ENCODE results near the gene UBE2Q2. TPM values are rescaled to one million over a fixed set of nuclear protein-coding genes. Genes with fewer than 3 reads are reported as not detected.

Gene UBE2Q2
- polyA plus RNA-seq, 2 donors = 10.9 to 12.2 TPM

DNA sequence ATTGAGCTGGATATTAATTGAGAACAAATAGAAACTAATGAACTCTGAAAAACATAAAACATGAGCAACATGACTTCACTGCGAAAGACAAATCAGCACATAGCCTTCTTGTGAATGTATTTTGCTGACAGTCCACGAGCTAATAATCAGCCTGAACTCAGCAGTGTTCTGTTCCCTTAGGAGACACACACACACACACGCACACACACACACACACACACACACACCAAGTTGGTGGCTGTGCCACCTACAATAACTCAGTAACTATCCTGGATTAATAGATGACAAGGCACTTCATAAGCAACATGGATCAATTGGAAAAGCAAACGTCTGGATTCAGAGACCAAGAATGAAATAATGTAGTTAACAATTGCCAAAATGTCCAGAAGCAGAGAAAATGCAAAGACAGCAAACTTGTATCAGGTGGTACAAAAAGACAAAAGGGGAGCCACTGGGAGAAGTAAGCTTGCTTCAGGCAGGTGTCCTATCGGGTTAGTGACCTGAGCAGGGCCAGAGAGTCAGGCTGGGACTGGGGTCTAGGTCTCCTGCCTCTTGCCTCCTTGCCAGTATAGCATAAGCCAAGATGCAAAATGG lies 20.5 kb upstream of the UBE2Q2 start:
- Histone ChIP-seq H3K9me3 (ENCODE audit: control insufficient read depth in 2 of 2, insufficient read depth in 1 of 2, low read depth in 1 of 2, low read length in 1 of 2) (no peaks in the 10 kb centered on the region), H3K27ac (ENCODE audit: low read depth in 2 of 2, low read length in 1 of 2) (no peak overlapping the region), H3K36me3 (ENCODE audit: control insufficient read depth in 2 of 2, insufficient read depth in 2 of 2, low read length in 1 of 2) (no peaks in the 10 kb centered on the region), H3K27me3 (ENCODE audit: control insufficient read depth in 1 of 2, insufficient read depth in 2 of 2, low read length in 2 of 2) (no peaks in the 10 kb centered on the region), H3K4me3 (ENCODE audit: low read depth in 1 of 2, low read length in 2 of 2) (no peak overlapping the region), H3K4me1 (ENCODE audit: control insufficient read depth in 2 of 2, insufficient read depth in 2 of 2, low read length in 1 of 2) (no peaks in the 10 kb centered on the region)
- 76% methylated on average over 5 of the region's 5 CpGs for WGBS, 2 donors

DNA sequence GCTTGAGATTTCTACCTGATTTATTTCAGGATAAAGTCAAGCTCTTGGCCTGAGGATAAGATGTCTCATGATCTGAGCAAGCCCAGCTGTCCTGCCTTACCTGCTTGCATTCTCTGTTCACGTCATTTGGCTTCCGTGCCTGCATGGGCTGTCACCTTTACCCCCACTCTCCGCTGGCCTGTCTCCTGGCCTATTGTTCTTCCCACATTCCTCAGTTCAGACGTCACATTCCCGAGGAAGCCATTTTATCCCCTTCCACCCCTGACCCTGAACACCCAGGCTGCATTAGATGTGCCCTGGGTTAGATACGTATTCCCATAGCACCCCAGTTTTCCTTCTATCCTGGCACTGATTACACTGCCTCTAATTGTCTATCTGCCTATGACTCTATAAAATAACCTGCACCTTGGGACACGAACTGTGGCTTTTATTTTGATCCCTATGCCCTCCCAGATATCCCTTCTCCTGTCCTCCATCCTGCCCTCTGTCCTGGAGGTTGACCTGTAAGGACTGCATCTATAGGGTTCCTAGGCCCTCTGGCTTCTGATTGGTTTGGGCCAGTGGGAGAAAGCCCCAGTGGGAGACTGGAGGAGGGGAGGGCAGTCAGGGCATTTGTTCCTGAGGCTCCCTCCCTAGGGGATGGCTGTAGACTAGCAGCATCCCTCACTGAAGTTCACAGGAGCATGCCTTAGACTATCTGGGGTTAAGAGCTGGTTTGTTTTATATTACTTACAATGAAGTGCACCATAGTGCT lies 19.2 kb upstream of the UBE2Q2 start:
- H3K9me3 ChIP-seq (ENCODE audit: control insufficient read depth in 2 of 2, insufficient read depth in 1 of 2, low read depth in 1 of 2, low read length in 1 of 2) = no peaks in the 10 kb centered on the region
- H3K36me3 ChIP-seq (ENCODE audit: control insufficient read depth in 2 of 2, insufficient read depth in 2 of 2, low read length in 1 of 2) = no peaks in the 10 kb centered on the region
- H3K27ac ChIP-seq (ENCODE audit: low read depth in 2 of 2, low read length in 1 of 2) = no peak overlapping the region
- WGBS, 2 donors = 63 to 69% methylated on average over 7 of the region's 7 CpGs
- H3K27me3 ChIP-seq (ENCODE audit: control insufficient read depth in 1 of 2, insufficient read depth in 2 of 2, low read length in 2 of 2) = no peaks in the 10 kb centered on the region
- H3K4me1 ChIP-seq (ENCODE audit: control insufficient read depth in 2 of 2, insufficient read depth in 2 of 2, low read length in 1 of 2) = no peaks in the 10 kb centered on the region
- no peak overlapping the region for H3K4me3 ChIP-seq (ENCODE audit: low read depth in 1 of 2, low read length in 2 of 2)

- Histone ChIP-seq H3K27ac (ENCODE audit: low read depth in 2 of 2, low read length in 1 of 2) (no peak overlapping the region), H3K4me3 (ENCODE audit: low read depth in 1 of 2, low read length in 2 of 2) (no peak overlapping the region), H3K27me3 (ENCODE audit: control insufficient read depth in 1 of 2, insufficient read depth in 2 of 2, low read length in 2 of 2) (no peaks in the 10 kb centered on the region), H3K36me3 (ENCODE audit: control insufficient read depth in 2 of 2, insufficient read depth in 2 of 2, low read length in 1 of 2) (no peaks in the 10 kb centered on the region), H3K9me3 (ENCODE audit: control insufficient read depth in 2 of 2, insufficient read depth in 1 of 2, low read depth in 1 of 2, low read length in 1 of 2) (no peaks in the 10 kb centered on the region), H3K4me1 (ENCODE audit: control insufficient read depth in 2 of 2, insufficient read depth in 2 of 2, low read length in 1 of 2) (no peaks in the 10 kb centered on the region)
- WGBS, 2 donors = 43 to 54% methylated on average over 3 of the region's 3 CpGs
These were observed 15.6 kb upstream of the UBE2Q2 start for GRCh38 chr15:75827691-75828090.

DNA sequence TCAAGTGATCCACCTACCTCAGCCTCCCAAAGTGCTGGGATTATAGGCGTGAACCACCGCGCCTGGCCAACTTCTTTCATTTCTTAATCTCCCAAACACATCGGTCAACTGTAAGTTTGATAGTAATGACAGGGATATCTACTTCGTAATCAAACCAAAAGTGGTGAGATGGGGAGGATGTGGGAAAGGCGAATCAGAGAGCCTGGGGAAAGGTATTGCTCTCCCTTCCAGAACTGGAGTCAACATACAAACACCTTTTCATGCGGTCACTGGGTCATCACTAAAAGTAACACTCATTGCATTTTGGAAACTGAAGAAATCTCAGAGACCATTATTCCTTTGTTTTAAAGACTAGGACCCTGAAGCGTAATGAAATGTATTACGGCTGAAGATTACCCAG lies 14.8 kb upstream of the UBE2Q2 start:
- H3K27me3 ChIP-seq (ENCODE audit: control insufficient read depth in 1 of 2, insufficient read depth in 2 of 2, low read length in 2 of 2) = no peaks in the 10 kb centered on the region

GRCh38 chr15:75830910-75831805 lies 12.1 kb upstream of the UBE2Q2 start:
- 89% methylated on average over 8 of the region's 8 CpGs for WGBS, 2 donors
- no peaks in the 10 kb centered on the region for H3K36me3 ChIP-seq (ENCODE audit: control insufficient read depth in 2 of 2, insufficient read depth in 2 of 2, low read length in 1 of 2)
- no peaks in the 10 kb centered on the region for H3K4me1 ChIP-seq (ENCODE audit: control insufficient read depth in 2 of 2, insufficient read depth in 2 of 2, low read length in 1 of 2)
- H3K27me3 ChIP-seq (ENCODE audit: control insufficient read depth in 1 of 2, insufficient read depth in 2 of 2, low read length in 2 of 2) = no peaks in the 10 kb centered on the region
- no peak overlapping the region for H3K4me3 ChIP-seq (ENCODE audit: low read depth in 1 of 2, low read length in 2 of 2)
- H3K9me3 ChIP-seq (ENCODE audit: control insufficient read depth in 2 of 2, insufficient read depth in 1 of 2, low read depth in 1 of 2, low read length in 1 of 2) = no peaks in the 10 kb centered on the region
- H3K27ac ChIP-seq (ENCODE audit: low read depth in 2 of 2, low read length in 1 of 2) = no peak overlapping the region

More for the DNA sequence above, 14.8 kb upstream of the UBE2Q2 start:
- no peak overlapping the region for H3K27ac ChIP-seq (ENCODE audit: low read depth in 2 of 2, low read length in 1 of 2)
- WGBS, 2 donors = 85 to 90% methylated on average over 9 of the region's 9 CpGs
- no peak overlapping the region for H3K4me3 ChIP-seq (ENCODE audit: low read depth in 1 of 2, low read length in 2 of 2)
- H3K36me3 ChIP-seq (ENCODE audit: control insufficient read depth in 2 of 2, insufficient read depth in 2 of 2, low read length in 1 of 2) = no peaks in the 10 kb centered on the region
- no peaks in the 10 kb centered on the region for H3K9me3 ChIP-seq (ENCODE audit: control insufficient read depth in 2 of 2, insufficient read depth in 1 of 2, low read depth in 1 of 2, low read length in 1 of 2)
- H3K4me1 ChIP-seq (ENCODE audit: control insufficient read depth in 2 of 2, insufficient read depth in 2 of 2, low read length in 1 of 2) = no peaks in the 10 kb centered on the region

- Histone ChIP-seq H3K36me3 (ENCODE audit: control insufficient read depth in 2 of 2, insufficient read depth in 2 of 2, low read length in 1 of 2) (no peaks in the 10 kb centered on the region), H3K27me3 (ENCODE audit: control insufficient read depth in 1 of 2, insufficient read depth in 2 of 2, low read length in 2 of 2) (no peaks in the 10 kb centered on the region), H3K9me3 (ENCODE audit: control insufficient read depth in 2 of 2, insufficient read depth in 1 of 2, low read depth in 1 of 2, low read length in 1 of 2) (no peaks in the 10 kb centered on the region), H3K4me3 (ENCODE audit: low read depth in 1 of 2, low read length in 2 of 2) (no peak overlapping the region), H3K27ac (ENCODE audit: low read depth in 2 of 2, low read length in 1 of 2) (no peak overlapping the region), H3K4me1 (ENCODE audit: control insufficient read depth in 2 of 2, insufficient read depth in 2 of 2, low read length in 1 of 2) (no peaks in the 10 kb centered on the region)
- 48 to 49% methylated on average over 1 of the region's 1 CpG for WGBS, 2 donors
These were observed 11.5 kb upstream of the UBE2Q2 start for GRCh38 chr15:75831806-75832102.

DNA sequence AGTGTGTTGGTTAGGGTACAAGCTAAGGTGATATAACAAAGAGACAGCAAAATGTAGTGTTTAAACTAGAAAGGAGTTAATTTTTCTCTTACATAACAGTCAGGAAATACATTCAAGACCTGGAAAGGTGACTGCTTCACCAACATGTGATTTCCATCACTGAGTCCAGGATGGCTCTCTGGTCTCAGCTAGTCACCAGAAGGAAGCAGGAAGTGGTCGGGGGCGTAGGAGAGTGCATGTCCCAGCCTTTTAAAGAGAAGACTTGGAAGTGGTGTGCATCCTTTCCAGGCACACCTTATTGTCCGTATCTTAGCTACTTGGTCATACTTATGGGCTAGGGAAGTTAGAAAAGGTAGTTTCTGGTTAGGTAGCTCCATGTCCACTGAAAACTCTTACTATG lies 11.1 kb upstream of the UBE2Q2 start:
- 81 to 85% methylated on average over 3 of the region's 3 CpGs for WGBS, 2 donors
- no peaks in the 10 kb centered on the region for H3K36me3 ChIP-seq (ENCODE audit: control insufficient read depth in 2 of 2, insufficient read depth in 2 of 2, low read length in 1 of 2)
- H3K4me1 ChIP-seq (ENCODE audit: control insufficient read depth in 2 of 2, insufficient read depth in 2 of 2, low read length in 1 of 2) = no peaks in the 10 kb centered on the region
- H3K27ac ChIP-seq (ENCODE audit: low read depth in 2 of 2, low read length in 1 of 2) = no peak overlapping the region
- H3K9me3 ChIP-seq (ENCODE audit: control insufficient read depth in 2 of 2, insufficient read depth in 1 of 2, low read depth in 1 of 2, low read length in 1 of 2) = no peaks in the 10 kb centered on the region
- no peak overlapping the region for H3K4me3 ChIP-seq (ENCODE audit: low read depth in 1 of 2, low read length in 2 of 2)
- H3K27me3 ChIP-seq (ENCODE audit: control insufficient read depth in 1 of 2, insufficient read depth in 2 of 2, low read length in 2 of 2) = no peaks in the 10 kb centered on the region

GRCh38 chr15:75834021-75834420 lies 9.2 kb upstream of the UBE2Q2 start:
- Histone ChIP-seq H3K27me3 (ENCODE audit: control insufficient read depth in 1 of 2, insufficient read depth in 2 of 2, low read length in 2 of 2) (no peaks in the 10 kb centered on the region), H3K9me3 (ENCODE audit: control insufficient read depth in 2 of 2, insufficient read depth in 1 of 2, low read depth in 1 of 2, low read length in 1 of 2) (no peaks in the 10 kb centered on the region), H3K4me3 (ENCODE audit: low read depth in 1 of 2, low read length in 2 of 2) (no peak overlapping the region), H3K27ac (ENCODE audit: low read depth in 2 of 2, low read length in 1 of 2) (no peak overlapping the region), H3K36me3 (ENCODE audit: control insufficient read depth in 2 of 2, insufficient read depth in 2 of 2, low read length in 1 of 2) (no peaks in the 10 kb centered on the region), H3K4me1 (ENCODE audit: control insufficient read depth in 2 of 2, insufficient read depth in 2 of 2, low read length in 1 of 2) (no peaks in the 10 kb centered on the region)
- 92 to 98% methylated on average over 2 of the region's 2 CpGs for WGBS, 2 donors

DNA sequence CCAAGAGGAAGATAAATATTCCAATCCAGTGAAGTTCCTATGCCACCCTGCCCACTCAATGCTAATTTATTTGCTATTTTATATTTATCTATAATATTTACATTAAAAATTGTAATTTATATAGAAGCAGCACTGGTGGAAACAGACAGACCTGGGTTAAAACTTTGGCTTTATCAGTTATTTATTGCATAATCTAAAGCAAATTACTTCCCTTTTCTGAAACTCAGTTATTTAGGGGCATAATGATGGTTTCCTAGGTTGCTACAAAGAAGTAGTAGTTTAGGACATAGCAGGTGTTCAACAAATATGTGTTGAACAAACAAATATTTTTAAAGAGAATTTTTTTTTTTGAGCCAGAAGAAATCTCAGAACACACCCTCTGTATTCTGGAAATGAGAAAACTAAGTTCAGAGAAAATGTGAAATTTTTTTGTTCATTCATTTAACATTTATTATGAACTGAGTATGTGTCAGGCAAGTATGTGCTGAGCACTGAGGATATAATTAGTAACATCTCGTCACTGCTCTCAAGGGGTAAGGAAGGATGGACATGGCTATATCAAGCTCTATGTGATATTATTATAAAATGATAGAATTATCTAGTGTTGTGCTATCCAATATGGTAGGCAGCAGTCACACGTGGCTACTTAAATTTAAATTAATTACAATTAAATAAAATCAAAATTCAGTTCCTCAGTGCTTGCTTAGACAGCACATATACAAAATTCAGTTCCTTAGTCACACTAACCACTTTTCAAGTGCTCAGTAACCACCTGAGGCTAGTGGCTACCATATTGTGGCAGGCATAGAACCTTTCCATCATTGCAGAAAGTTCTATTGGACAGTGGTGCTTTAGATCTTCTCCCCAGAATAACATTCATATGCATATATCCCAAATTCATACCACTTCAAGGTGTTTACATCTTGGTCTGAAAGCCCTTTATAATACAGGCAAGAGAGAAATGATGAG lies 7.0 kb upstream of the UBE2Q2 start:
- 58 to 64% methylated on average over 2 of the region's 2 CpGs for WGBS, 2 donors
- Histone ChIP-seq H3K27ac (ENCODE audit: low read depth in 2 of 2, low read length in 1 of 2) (peak overlapping the region in 1 of 2 donors; percentile 31), H3K27me3 (ENCODE audit: control insufficient read depth in 1 of 2, insufficient read depth in 2 of 2, low read length in 2 of 2) (no peaks in the 10 kb centered on the region), H3K9me3 (ENCODE audit: control insufficient read depth in 2 of 2, insufficient read depth in 1 of 2, low read depth in 1 of 2, low read length in 1 of 2) (no peaks in the 10 kb centered on the region), H3K4me1 (ENCODE audit: control insufficient read depth in 2 of 2, insufficient read depth in 2 of 2, low read length in 1 of 2) (no peaks in the 10 kb centered on the region), H3K36me3 (ENCODE audit: control insufficient read depth in 2 of 2, insufficient read depth in 2 of 2, low read length in 1 of 2) (no peaks in the 10 kb centered on the region), H3K4me3 (ENCODE audit: low read depth in 1 of 2, low read length in 2 of 2) (no peak overlapping the region)

Data from esophagus (tissue), 2 donors.